Naive B cell (primary cell): ENCODE results near the gene SATB1. TPM values are rescaled to one million over a fixed set of nuclear protein-coding genes. Genes with fewer than 3 reads are reported as not detected.

Experiments used
- ATAC-seq, 2 donors: fragments of 150-1000 bp; cut with Tn5 transposase; 2 replicates each; pipeline ENCODE4 v1.10.0; 2021; ENCODE audit warnings: low read depth in 2 of 2, mild to moderate bottlenecking in 2 of 2, moderate library complexity in 2 of 2
- DNase-seq: peaks from one replicate; pipeline ENCODE4 v3.0.0; 2022
- H3K27ac Mint-ChIP-seq, 6 donors: one replicate each; pipeline ENCODE4 v1.8.0; 2020 to 2022; ENCODE audit warnings: mild to moderate bottlenecking in 6 of 6, mixed read lengths in 6 of 6, moderate library complexity in 5 of 6, inconsistent platforms in 2 of 6
- H3K27me3 Mint-ChIP-seq, 3 donors: one replicate each; pipeline ENCODE4 v1.8.0; 2021 to 2022; ENCODE audit warnings: mixed read lengths in 3 of 3, mild to moderate bottlenecking in 1 of 3
- H3K36me3 Mint-ChIP-seq, 2 donors: one replicate each; pipeline ENCODE4 v1.8.0; 2020 to 2022; ENCODE audit warnings: mixed read lengths in 2 of 2, inconsistent platforms in 1 of 2, mild to moderate bottlenecking in 1 of 2
- H3K4me1 Mint-ChIP-seq, 3 donors: one replicate each; pipeline ENCODE4 v1.8.0; 2020 to 2022; ENCODE audit warnings: mixed read lengths in 3 of 3, inconsistent platforms in 1 of 3, mild to moderate bottlenecking in 1 of 3, moderate library complexity in 1 of 3
- H3K4me3 Mint-ChIP-seq, 8 donors: one replicate each; pipeline ENCODE4 v1.8.0; 2020 to 2022; ENCODE audit warnings: mild to moderate bottlenecking in 8 of 8, mixed read lengths in 8 of 8, moderate library complexity in 8 of 8, inconsistent platforms in 2 of 8
- H3K9me3 Mint-ChIP-seq, 7 donors: one replicate each; pipeline ENCODE4 v1.8.0; 2020 to 2022; ENCODE audit warnings: mixed read lengths in 7 of 7, mild to moderate bottlenecking in 5 of 7, inconsistent platforms in 2 of 7, moderate library complexity in 1 of 7
- polyA plus RNA-seq, 6 donors: library from polyadenylated mRNA; unstranded; fragments of 300-500 nt; fragmentation: Illumina TruSeq; gene quantifications; one replicate each; pipeline ENCODE4 v1.2.3, GENCODE V29; 2021; ENCODE audit warnings: low read depth in 6 of 6

Gene SATB1
- polyA plus RNA-seq, 6 donors from 2014 or later = 44.5 to 68.6 (median 58.7) TPM

DNA sequence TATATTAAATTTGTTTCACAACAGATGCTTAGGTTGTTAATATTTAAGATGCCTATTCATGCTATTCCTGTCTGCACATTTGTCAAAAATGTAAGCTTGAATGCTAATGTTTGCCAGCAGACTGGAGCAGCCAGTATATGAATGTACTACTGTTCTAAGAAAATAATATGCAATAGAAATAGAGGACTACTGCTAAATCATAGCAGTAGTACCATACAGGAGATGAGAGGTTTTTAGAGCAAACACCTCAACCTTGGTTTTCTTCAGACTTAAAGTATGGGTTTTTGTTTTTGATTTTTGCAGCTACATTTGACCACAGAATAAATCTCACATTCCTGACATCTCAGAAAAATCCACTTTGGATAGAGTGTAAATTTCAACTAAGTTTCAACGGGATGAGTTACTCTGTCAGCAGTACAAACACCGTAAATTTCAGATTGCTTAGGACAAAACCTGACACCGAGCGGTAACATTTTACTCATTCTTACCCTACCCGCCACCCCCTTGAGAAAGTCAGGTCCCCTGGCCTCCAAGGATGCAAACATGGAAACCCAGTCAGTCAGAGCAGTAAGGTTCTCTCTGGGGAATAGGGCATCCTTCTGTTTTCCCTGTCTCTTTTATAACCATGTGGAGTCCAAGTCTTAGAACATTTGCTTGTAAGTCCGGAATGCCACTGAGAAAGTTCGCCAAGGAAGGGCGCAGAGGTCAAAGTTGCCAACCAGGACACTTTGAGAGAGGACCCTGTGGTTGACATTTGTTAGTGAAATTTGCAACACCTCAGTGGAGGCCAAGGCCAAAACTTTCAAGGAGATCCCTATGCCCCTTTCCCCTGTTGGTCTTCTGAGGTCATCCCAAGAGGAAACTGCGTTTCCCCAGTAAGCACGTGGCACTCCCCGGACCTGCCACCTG, 17.9 kb upstream of the SATB1 start:
- Mint-ChIP-seq H3K9me3 (peaks cover 0 to 2% (median under 1%) of the 10 kb centered on the region in 7 donors), H3K4me3 (peak overlapping the region; percentile 90 to 99 (median 97)), H3K36me3 (peaks cover 1 to 3% of the 10 kb centered on the region in 2 donors), H3K27me3 (no peaks in the 10 kb centered on the region), H3K4me1 (peaks cover 51 to 78% (median 73%) of the 10 kb centered on the region in 3 donors), H3K27ac (peak overlapping the region; percentile 85 to 98 (median 97))
- no peak for DNase-seq
- ATAC-seq = no peak

DNA sequence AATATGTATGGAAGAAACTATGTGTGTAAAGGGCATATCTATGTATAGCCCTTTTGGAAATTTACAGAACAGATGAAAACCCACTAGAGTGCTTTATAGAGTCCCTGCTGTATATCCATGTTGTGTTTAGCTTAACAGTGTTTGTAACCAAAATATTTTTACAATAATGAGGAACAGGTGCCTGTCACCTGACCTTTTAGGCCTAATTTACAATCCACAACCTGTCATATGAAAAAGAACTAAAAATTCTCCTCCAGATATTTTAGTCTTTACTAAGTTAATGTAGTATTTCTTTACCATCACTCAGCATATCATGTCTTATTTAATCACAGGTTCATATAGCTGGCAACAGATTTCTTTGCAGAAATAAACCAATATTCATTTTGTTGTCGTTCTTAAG, 16.4 kb upstream of the SATB1 start:
- Mint-ChIP-seq H3K27ac (peak overlapping the region in 5 of 6 donors; percentile 3 to 95 (median 35)), H3K4me1 (peaks cover 42 to 66% (median 65%) of the 10 kb centered on the region in 3 donors), H3K4me3 (peak overlapping the region in 7 of 8 donors; percentile 35 to 87 (median 68)), H3K36me3 (no peaks in the 10 kb centered on the region), H3K9me3 (no peaks in the 10 kb centered on the region), H3K27me3 (no peaks in the 10 kb centered on the region)
- DNase-seq = no peak
- ATAC-seq = no peak

DNA sequence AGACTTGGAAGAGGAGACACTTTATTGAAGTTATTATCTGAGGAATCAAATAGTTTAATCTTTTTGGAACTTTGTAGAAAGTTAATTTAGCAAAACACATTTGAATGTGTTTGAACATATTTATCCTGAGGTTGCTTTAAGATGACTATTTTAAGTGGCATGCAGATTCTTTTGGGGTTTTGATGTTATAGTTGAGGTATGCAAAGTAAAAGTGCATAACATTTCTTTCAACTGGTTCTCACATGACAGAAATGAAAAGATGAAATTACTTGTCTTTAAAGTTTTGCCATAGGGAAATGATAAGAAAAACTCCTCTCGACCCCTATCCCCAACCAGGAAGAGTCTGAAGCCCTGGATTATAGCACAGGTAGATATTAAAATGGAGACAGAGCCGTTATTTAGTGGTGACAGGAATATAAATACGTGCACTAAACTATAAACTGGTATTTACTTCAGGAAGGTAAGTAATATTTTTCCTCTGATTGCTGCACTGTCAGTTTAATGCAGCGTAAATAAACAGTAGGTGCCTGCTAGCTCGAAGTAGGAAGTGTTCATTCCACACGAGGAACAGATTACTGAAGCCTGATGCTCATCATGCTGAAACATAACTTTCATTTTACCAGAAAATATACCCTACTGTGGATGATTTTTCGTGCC, 15.1 kb upstream of the SATB1 start:
- H3K4me1 Mint-ChIP-seq = peaks cover 37 to 61% (median 55%) of the 10 kb centered on the region in 3 donors
- peak overlapping the region; percentile 61 to 87 (median 74) for H3K4me3 Mint-ChIP-seq
- H3K9me3 Mint-ChIP-seq = no peaks in the 10 kb centered on the region
- H3K27me3 Mint-ChIP-seq = no peaks in the 10 kb centered on the region
- no peak for ATAC-seq
- peak; percentile 22 for DNase-seq
- no peaks in the 10 kb centered on the region for H3K36me3 Mint-ChIP-seq
- H3K27ac Mint-ChIP-seq = peak overlapping the region; percentile 89 to 99 (median 93)

DNA sequence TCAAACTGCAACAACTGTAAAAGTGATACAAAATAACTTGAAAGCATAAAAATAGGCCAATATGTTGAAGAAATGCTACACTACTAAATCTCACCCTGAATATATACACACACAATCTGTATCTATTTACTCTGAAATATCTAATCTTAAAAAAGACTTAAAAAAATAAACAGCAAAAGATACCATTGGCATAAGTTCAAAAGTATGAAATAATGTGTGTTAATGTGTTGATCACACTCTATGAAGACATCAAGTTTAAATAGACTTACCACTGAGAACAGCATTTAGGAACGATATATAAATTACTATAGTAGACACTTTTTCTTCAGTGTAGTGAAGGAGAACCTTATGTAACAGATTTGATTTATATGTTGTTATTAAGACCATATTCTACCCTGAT, 14.1 kb upstream of the SATB1 start:
- H3K4me3 Mint-ChIP-seq = peak overlapping the region in 7 of 8 donors; percentile 6 to 87 (median 68)

DNA sequence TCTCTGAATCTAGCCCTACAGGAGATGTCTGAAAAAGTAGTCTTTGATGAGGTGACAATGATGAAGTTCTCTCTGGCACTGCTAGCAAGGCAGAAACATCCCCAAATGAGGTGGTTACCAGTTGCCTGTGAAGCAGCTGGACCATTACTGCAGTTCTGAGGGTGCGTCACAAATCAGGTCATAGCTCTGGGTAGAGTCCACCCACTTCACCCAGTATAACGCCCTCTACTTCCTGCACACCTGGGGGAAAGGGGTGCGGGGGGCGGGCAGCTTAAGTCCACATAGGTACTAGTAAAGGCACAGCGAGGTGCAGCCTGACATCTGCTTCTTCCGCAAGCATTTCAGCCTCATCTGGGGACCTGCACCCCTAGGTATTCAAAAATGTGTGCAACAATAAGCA, 13.4 kb upstream of the SATB1 start:
- no peaks in the 10 kb centered on the region for H3K27me3 Mint-ChIP-seq
- ATAC-seq (peak; percentile 95 to 96), DNase-seq (peak; percentile 77)
- no peaks in the 10 kb centered on the region for H3K9me3 Mint-ChIP-seq
- H3K27ac Mint-ChIP-seq = peak overlapping the region; percentile 89 to 99 (median 92)
- H3K36me3 Mint-ChIP-seq = no peaks in the 10 kb centered on the region
- peak overlapping the region; percentile 12 to 87 (median 72) for H3K4me3 Mint-ChIP-seq
- H3K4me1 Mint-ChIP-seq = peaks cover 31 to 60% (median 53%) of the 10 kb centered on the region in 3 donors

More for the DNA sequence above, 14.1 kb upstream of the SATB1 start:
- no peak for ATAC-seq
- Mint-ChIP-seq H3K36me3 (no peaks in the 10 kb centered on the region), H3K9me3 (no peaks in the 10 kb centered on the region), H3K27me3 (no peaks in the 10 kb centered on the region), H3K4me1 (peaks cover 34 to 63% (median 55%) of the 10 kb centered on the region in 3 donors), H3K27ac (peak overlapping the region; percentile 89 to 99 (median 92))
- no peak for DNase-seq

DNA sequence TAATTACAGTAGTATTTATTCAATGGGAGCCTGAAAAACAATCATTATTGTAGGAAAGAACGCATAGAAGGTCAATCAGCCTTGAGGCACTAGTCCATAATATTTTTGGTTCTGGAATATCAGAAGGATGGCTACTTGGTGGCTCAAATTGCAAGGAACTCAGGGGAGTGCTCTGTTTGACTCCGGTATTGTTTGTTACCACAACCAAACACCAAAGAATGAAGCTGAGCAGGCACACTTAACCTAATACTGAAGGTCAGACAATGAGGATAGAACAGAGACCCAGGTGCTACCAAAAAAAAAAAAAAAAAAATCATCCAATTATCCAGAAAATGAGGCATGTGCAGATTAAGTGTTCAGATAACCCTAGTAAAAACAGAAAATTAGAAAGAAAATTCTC, 11.1 kb upstream of the SATB1 start:
- H3K4me1 Mint-ChIP-seq = peaks cover 29 to 60% (median 47%) of the 10 kb centered on the region in 3 donors
- no peak for DNase-seq
- ATAC-seq = no peak
- no peaks in the 10 kb centered on the region for H3K27me3 Mint-ChIP-seq
- no peaks in the 10 kb centered on the region for H3K36me3 Mint-ChIP-seq
- peak overlapping the region in 4 of 6 donors; percentile 14 to 67 (median 53) for H3K27ac Mint-ChIP-seq
- no peaks in the 10 kb centered on the region for H3K9me3 Mint-ChIP-seq
- peak overlapping the region in 2 of 8 donors; percentile 12 to 23 for H3K4me3 Mint-ChIP-seq

DNA sequence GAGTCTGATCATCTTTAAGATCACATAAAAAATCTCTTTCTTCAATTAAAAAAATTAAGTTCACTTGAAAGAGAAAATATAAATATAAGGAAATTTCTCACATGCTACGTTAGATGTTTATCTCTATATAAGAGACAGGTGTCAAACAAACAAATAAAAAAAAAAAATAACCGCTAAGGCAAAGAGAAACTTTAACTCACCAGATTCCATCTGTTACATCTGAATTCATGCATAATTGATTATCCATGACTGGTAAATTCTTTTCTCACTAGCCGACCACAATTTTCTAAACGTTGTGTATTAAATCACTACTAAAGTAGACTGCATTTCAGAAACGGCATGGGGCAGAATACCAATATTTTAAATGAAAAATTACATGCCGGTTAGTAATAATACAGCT, 9.6 kb upstream of the SATB1 start:
- ATAC-seq (no peak), DNase-seq (no peak)
- no peaks in the 10 kb centered on the region for H3K36me3 Mint-ChIP-seq
- no peaks in the 10 kb centered on the region for H3K9me3 Mint-ChIP-seq
- H3K4me3 Mint-ChIP-seq = no peak overlapping the region
- H3K27ac Mint-ChIP-seq = peak overlapping the region in 1 of 6 donors; percentile 20
- peaks cover 31 to 57% (median 44%) of the 10 kb centered on the region in 3 donors for H3K4me1 Mint-ChIP-seq
- H3K27me3 Mint-ChIP-seq = no peaks in the 10 kb centered on the region

DNA sequence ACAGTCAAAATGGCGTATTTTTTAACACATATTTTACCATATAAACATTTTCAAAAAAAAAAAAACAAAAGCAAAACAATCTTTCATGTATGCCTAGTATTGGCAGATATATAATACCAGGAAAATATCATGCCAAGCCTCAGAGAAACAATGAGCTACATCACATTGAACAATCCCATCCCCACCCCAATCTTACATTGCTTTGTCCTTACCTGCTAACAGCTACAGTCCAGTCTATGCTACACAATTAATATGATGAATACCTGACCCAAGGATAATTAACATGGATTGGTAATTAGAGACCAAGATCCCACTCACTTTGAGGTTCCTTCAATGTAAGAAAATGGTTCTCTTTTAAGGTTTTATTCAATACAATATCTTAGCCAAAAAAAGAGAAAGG, 7.6 kb upstream of the SATB1 start:
- H3K36me3 Mint-ChIP-seq = no peaks in the 10 kb centered on the region
- no peaks in the 10 kb centered on the region for H3K27me3 Mint-ChIP-seq
- H3K27ac Mint-ChIP-seq = peak overlapping the region in 1 of 6 donors; percentile 38
- H3K9me3 Mint-ChIP-seq = no peaks in the 10 kb centered on the region
- H3K4me3 Mint-ChIP-seq = no peak overlapping the region
- no peak for DNase-seq
- peaks cover 32 to 56% (median 38%) of the 10 kb centered on the region in 3 donors for H3K4me1 Mint-ChIP-seq
- no peak for ATAC-seq

DNA sequence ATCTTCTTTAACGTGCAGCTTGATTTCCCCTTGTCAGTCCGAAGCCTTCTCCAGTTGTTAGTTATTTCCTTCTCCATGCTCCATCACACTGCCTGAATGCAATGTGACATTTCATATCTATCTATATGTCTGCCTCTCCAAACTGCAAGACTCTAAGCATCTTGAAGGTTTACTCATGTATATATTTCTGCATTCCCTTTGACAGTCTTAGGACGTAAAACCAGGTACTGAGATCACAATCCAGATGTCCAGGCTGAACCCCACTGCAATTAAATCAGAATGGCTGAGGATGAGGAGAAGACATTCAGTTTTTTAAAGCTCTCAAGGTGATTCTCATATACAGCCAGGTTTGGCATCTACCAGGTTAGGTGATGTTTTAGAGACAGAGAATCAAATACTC, 6.1 kb upstream of the SATB1 start:
- H3K27ac Mint-ChIP-seq = peak overlapping the region in 3 of 6 donors; percentile 6 to 40 (median 35)
- H3K36me3 Mint-ChIP-seq = no peaks in the 10 kb centered on the region
- no peak for ATAC-seq
- peak overlapping the region in 2 of 8 donors; percentile 16 to 62 for H3K4me3 Mint-ChIP-seq
- no peak for DNase-seq
- H3K4me1 Mint-ChIP-seq = peaks cover 31 to 61% (median 40%) of the 10 kb centered on the region in 3 donors
- no peaks in the 10 kb centered on the region for H3K27me3 Mint-ChIP-seq
- H3K9me3 Mint-ChIP-seq = no peaks in the 10 kb centered on the region

DNA sequence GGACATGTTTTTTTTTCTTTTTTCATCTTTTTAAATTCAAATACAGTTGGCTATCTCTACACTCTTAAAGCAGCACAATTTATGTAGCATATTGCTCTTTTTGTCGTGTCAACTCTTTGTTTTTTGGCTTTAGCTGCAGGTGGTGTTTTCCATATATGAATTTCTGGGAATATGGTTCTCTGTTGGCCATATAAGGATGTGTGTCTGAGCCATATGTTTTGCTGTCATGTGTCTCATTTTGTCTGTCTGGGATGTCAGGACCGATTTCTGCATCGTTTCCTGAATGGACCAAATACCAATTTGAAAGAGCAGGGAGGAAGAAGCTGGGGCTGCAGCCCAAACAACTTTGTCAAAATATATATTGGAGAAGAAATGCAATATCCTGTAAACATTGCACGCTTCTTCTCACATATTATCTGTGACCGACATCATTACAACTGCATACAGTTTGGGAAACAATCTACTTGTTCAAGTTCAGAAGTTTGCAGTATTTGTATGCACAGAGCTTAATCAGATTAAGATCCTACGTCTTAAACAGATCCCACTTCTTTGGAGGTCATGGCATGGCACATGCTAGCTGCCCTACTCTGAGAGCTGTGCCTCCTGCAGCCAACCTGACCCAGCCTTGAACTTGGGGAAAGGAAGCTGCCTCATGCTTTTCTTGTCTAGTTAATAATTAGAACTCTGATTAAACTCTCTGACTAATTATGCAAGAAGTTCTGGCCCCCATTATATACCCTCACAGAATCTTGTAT, 4.0 kb upstream of the SATB1 start:
- Mint-ChIP-seq H3K36me3 (no peaks in the 10 kb centered on the region), H3K27me3 (no peaks in the 10 kb centered on the region), H3K4me3 (peak overlapping the region in 1 of 8 donors; percentile 4), H3K27ac (peak overlapping the region in 2 of 6 donors; percentile 32 to 57), H3K4me1 (peaks cover 35 to 58% (median 49%) of the 10 kb centered on the region in 3 donors), H3K9me3 (no peaks in the 10 kb centered on the region)
- DNase-seq (no peak), ATAC-seq (no peak)

DNA sequence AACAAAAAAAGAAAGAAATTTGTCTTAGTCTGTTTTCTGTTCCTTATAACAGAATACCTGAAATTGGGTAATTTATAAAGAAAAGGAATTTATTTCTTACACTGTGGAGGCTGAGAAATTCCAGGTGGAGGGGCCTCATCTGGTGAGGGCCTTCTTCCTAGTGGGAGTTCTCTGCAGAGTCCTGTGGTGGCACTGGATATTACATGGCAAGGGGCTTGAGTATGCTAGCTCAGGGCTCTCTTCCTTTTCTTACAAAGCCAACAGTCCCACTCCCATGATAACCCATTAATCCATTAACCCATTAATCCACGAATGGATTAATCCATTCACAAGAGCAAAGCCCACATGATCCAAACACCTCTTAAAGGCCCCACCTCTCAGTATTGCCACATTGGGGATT, 2.9 kb upstream of the SATB1 start:
- no peaks in the 10 kb centered on the region for H3K9me3 Mint-ChIP-seq
- peaks cover 45 to 67% (median 61%) of the 10 kb centered on the region in 3 donors for H3K4me1 Mint-ChIP-seq

DNA sequence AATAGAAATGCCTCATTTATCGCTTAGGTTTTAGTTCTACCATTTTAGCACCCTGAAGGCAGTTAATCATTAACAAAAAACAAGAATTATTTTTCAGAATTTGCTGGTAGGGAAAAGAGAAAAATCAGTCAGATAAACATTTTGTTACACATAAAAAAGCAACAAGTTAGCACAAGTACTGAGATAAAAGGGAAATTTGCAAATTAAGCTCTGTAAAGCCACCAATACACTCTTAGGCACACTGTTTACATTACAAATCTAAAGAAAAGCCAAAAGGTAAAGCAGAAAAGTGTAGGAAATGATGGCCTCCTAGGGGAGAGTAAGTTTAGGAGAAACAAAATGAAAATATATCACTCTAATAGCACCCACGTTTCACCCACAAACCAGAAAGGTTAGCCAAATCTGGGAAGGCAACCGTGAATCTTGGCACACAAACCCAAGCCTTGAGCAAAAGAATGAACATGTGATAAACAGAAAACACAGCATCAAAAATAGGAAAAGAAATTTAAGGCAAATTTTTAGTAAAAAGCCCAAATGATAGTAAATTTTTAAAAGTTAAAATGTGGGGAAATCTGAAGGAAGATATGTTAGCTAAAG, 1.6 kb upstream of the SATB1 start:
- Mint-ChIP-seq H3K4me3 (peak overlapping the region in 6 of 8 donors; percentile 47 to 98 (median 97)), H3K9me3 (no peaks in the 10 kb centered on the region), H3K27ac (peak overlapping the region in 5 of 6 donors; percentile 64 to 98 (median 90)), H3K4me1 (peaks cover 44 to 64% (median 58%) of the 10 kb centered on the region in 3 donors), H3K27me3 (no peaks in the 10 kb centered on the region), H3K36me3 (no peaks in the 10 kb centered on the region)
- DNase-seq (no peak), ATAC-seq (no peak)

More for the DNA sequence above, 2.9 kb upstream of the SATB1 start:
- Mint-ChIP-seq H3K4me3 (peak overlapping the region in 1 of 8 donors; percentile 42), H3K27ac (peak overlapping the region in 2 of 6 donors; percentile 20 to 73), H3K27me3 (no peaks in the 10 kb centered on the region), H3K36me3 (no peaks in the 10 kb centered on the region)
- DNase-seq (no peak), ATAC-seq (no peak)
